Ovary (tissue), 9 donors: ENCODE measurements around the gene CYGB. TPM values are rescaled to one million over a fixed set of nuclear protein-coding genes. Genes with fewer than 3 reads are reported as not detected.

ENCODE experiments used
- DNase-seq, 5 donors: peaks; one replicate each; pipeline ENCODE4 v3.0.0-alpha.2; 2019 to 2020
- H3K27ac ChIP-seq, 2 donors: fragments of 200-600 bp; one replicate each; pipeline versions ENCODE4 v1.5.1 to v1.8.0; 2019 to 2022
- H3K27me3 ChIP-seq: fragments of 200-600 bp; one replicate; pipeline ENCODE4 v1.8.0; 2022
- H3K36me3 ChIP-seq: fragments of 200-600 bp; sonication (generic); one replicate; pipeline ENCODE4 v1.5.1; 2019
- H3K4me1 ChIP-seq: one replicate; pipeline ENCODE4 v1.8.1; 2013; ENCODE audit warnings: mild to moderate bottlenecking, moderate library complexity; ENCODE audit not compliant: insufficient read depth
- H3K4me3 ChIP-seq: fragments of 200-600 bp; sonication (generic); one replicate; pipeline ENCODE4 v1.5.1; 2017
- H3K9me3 ChIP-seq, 2 donors: fragments of 200-600 bp in 1 of 2; sonication (generic) in 1 of 2; one replicate each; pipeline versions ENCODE4 v1.5.1 to v1.8.1; 2013 to 2019; ENCODE audit warnings: mild to moderate bottlenecking in 1 of 2, moderate library complexity in 1 of 2
- EP300 ChIP-seq: sonication (generic); formaldehyde crosslinking; IDR thresholded peaks from one replicate; pipeline ENCODE4 v1.6.1; 2017; ENCODE audit warnings: antibody characterized with exemption
- POLR2A ChIP-seq: fragments of 450-650 bp; IDR thresholded peaks from one replicate; pipeline ENCODE4 v1.6.1; 2017; ENCODE audit warnings: antibody characterized with exemption, mild to moderate bottlenecking, moderate library complexity
- WGBS, 3 donors: extraction: QIAGEN DNeasy Blood & Tissue Kit in 1 of 3; methylation state at CpG; one replicate each; pipeline versions ENCODE4 v1.1.5 to v1.1.7; 2013 to 2017; 5-methylcytosine and 5-hydroxymethylcytosine counted together
- intact Hi-C, 4 donors: fragments of 100-400 bp; cut with DNase I; formaldehyde crosslinking; loops; one replicate each; pipeline versions ENCODE4 v1.11.0 to v1.15.1; 2022 to 2023
- polyA plus RNA-seq, 2 donors: library from polyadenylated mRNA; stranded (reverse); fragments of 200-250 nt in 1 of 2; fragments of 350-450 nt in 1 of 2; fragmentation: Illumina TruSeq in 1 of 2; extraction: RNeasy Lipid Tissue Mini Kit (QIAGEN cat#74804) in 1 of 2; gene quantifications; one replicate each; pipeline ENCODE4 v1.2.3, GENCODE V29; 2013 to 2014
- total RNA-seq, 7 donors: library from RNA; depleted of rRNA in 2 of 7; stranded (reverse); fragments of >200 nt in 2 of 7; fragmentation: NEBNext Ultra II Directional in 3 of 7; extraction: Animal tissue kit (Norgen Biotek cat#: 25700) in 3 of 7; gene quantifications; one replicate each; pipeline versions ENCODE4 v1.1.0 to v1.2.4, GENCODE V29; 2016 to 2023
- TF ChIP-seq, protein P1 (sequence below), 3 donors: fragments of 450-650 bp in 2 of 3; fragments of 200-600 bp in 1 of 3; IDR thresholded peaks; one replicate each; pipeline versions ENCODE4 v1.5.1 to v1.8.0; 2016 to 2022; ENCODE audit warnings: antibody characterized with exemption in 3 of 3, mild to moderate bottlenecking in 1 of 3
- donor health status: DM: no; HTN: no; CAD: no; lungs with moderate emphysema.
- donor health status: DM: no; HTN: no; CAD: no.
- donor health status: Bipolar disorder and iron deficiency.
- donor health status: DM: yes; HTN: yes; CAD: no.
- donor health status: DM: no; HTN: no; CAD: no.
- donor health status: DM: yes; HTN: yes; CAD: no.

The CYGB gene
- total and polyA plus RNA-seq, 9 donors: 3.9 to 35.7 (median 8.1) TPM

DNA sequence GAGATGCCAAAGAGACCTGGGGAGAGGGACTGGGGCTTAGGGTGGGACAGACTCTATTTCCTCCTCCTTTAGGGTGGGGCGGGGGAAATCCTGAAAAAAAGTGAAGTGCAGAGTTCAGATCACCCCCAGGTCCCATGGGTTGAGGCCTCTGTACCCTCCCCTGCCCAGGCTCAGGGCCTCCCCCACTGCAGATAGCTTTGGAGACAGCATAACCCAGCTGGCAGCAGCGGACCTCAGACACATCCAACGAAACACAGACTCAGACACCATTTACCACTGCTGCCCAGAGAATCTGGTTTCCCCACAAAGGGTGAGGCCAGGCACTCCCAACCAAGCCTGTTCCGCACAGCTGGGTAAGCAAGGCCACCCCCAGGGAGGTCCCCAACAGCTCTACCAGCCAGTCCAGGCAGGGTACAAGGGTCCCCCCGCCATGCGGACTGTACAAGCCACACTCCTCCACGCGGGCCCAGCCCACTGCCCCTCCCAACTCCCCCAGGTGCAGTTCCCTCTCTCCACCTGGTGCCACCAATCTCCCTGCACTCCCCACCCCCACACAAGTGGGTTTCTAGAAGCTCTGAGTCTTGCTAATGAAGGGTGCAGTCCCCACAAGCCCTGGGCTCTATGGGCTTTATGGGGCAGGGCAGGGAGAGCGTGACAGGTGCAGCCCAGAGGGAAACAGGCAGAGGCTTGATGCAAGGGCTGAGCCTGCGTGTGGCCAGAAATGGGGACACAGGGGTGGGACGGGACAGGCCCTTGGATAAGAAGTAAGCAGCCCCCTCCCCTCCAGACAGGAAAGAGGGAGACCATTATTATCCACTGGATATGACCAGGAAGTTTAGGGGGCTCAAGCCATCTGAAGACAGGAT lies 45.2 kb downstream of the CYGB start:
- WGBS, 3 donors: 83 to 87% (median 84%) methylated on average over 10 to 11 of the region's 11 CpGs
- DNase-seq: no peak
- Histone ChIP-seq H3K36me3 (no peaks in the 10 kb centered on the region), H3K4me1 (peaks cover 9% of the 10 kb centered on the region), H3K4me3 (no peak overlapping the region), H3K27me3 (no peaks in the 10 kb centered on the region), H3K27ac (peak overlapping the region in 1 of 2 donors; percentile 39), H3K9me3 (no peaks in the 10 kb centered on the region)
- intact Hi-C loops: no loop called here
- no peak for TF ChIP-seq POLR2A
- TF ChIP-seq, protein P1, sequence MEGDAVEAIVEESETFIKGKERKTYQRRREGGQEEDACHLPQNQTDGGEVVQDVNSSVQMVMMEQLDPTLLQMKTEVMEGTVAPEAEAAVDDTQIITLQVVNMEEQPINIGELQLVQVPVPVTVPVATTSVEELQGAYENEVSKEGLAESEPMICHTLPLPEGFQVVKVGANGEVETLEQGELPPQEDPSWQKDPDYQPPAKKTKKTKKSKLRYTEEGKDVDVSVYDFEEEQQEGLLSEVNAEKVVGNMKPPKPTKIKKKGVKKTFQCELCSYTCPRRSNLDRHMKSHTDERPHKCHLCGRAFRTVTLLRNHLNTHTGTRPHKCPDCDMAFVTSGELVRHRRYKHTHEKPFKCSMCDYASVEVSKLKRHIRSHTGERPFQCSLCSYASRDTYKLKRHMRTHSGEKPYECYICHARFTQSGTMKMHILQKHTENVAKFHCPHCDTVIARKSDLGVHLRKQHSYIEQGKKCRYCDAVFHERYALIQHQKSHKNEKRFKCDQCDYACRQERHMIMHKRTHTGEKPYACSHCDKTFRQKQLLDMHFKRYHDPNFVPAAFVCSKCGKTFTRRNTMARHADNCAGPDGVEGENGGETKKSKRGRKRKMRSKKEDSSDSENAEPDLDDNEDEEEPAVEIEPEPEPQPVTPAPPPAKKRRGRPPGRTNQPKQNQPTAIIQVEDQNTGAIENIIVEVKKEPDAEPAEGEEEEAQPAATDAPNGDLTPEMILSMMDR (IDR thresholded peaks at IDR 0.05): no peak
- TF ChIP-seq EP300: no peak

DNA sequence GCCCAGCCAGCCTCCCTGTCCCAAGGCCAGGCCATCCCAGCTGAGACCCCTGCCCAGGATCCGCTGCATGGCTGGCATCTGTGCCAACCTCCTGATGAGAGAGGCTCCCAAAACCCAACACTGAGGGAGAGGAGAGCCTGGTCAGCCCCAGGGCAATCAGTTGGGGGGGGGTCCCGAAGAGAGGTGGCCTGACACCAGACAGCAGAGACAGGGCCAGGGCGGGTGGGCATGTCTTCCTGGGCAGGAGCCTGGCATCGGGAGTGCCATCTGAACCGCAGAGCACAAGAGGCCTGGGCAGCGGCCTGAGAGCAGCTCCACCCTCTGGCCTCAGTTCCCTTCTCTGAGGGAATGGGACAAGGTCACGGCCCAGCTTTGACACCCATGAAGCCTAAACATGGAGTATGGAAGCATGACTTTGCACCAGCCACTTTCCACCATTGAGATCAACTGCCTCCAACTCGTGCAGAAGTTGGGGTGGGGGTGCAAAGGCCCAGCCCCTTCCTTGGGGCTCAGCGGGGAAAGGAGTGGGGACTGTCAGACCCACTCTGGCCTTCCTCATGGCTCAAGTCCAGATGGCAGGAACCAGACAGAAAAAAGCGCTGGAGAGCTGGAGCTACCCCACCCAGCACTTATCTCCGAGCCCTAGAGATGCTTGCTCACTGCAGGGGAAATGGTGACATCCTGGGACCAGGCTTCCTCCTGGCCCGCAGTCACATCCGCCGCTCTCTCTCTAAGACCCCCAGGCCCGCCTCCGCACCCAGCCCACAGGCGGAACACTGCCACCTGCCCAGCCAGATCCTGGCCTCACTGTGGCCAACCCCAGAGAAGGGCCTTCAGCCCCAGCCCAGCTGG lies 46.0 kb downstream of the CYGB start:
- H3K9me3 ChIP-seq: no peaks in the 10 kb centered on the region
- DNase-seq: no peak
- intact Hi-C loops: no loop called here
- H3K27ac ChIP-seq: no peak overlapping the region
- 86 to 94% (median 92%) methylated on average over 17 of the region's 17 CpGs for WGBS, 3 donors
- peaks cover 9% of the 10 kb centered on the region for H3K4me1 ChIP-seq
- H3K4me3 ChIP-seq: no peak overlapping the region
- no peaks in the 10 kb centered on the region for H3K27me3 ChIP-seq
- no peaks in the 10 kb centered on the region for H3K36me3 ChIP-seq
- no peak for TF ChIP-seq EP300
- TF ChIP-seq POLR2A: no peak
- TF ChIP-seq, protein P1 (IDR thresholded peaks at IDR 0.05): no peak

DNA sequence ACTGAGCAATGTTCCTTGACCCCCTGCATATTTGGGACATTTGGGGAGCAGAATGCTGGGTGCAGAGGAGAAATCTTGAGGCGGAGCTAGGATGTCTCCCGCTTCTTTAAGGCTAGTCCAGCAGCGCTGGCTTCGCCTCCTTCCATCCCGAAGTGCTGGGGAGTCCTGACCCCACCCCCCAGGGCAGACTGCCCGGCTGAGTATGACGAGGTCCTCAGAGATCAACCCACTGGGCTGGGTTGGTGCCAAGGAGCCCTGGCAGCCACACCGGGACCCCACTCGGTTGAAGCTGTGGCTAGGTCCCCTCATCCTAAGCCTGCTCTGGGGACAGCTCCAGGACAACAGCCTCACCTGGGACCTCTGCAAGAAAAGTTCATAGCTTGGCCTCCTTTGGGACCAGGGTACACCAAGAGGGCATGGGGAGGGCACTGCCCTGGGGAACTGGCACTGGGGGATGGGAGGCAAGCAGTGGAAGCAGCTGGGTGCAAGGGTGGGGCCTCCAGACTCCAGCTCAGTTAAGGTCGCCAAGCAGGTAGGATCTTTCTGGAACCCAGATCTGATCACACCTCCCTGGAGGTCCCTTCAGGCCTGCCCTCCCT lies 47.3 kb downstream of the CYGB start:
- Histone ChIP-seq H3K27me3 (no peaks in the 10 kb centered on the region), H3K4me3 (no peak overlapping the region), H3K36me3 (no peaks in the 10 kb centered on the region), H3K9me3 (no peaks in the 10 kb centered on the region), H3K27ac (no peak overlapping the region), H3K4me1 (peaks cover 9% of the 10 kb centered on the region)
- intact Hi-C loops: no loop called here
- no peak for DNase-seq
- WGBS, 3 donors: 69 to 80% (median 71%) methylated on average over 8 to 10 of the region's 10 CpGs
- TF ChIP-seq POLR2A: no peak
- TF ChIP-seq EP300: no peak
- TF ChIP-seq, protein P1 (IDR thresholded peaks at IDR 0.05): no peak

DNA sequence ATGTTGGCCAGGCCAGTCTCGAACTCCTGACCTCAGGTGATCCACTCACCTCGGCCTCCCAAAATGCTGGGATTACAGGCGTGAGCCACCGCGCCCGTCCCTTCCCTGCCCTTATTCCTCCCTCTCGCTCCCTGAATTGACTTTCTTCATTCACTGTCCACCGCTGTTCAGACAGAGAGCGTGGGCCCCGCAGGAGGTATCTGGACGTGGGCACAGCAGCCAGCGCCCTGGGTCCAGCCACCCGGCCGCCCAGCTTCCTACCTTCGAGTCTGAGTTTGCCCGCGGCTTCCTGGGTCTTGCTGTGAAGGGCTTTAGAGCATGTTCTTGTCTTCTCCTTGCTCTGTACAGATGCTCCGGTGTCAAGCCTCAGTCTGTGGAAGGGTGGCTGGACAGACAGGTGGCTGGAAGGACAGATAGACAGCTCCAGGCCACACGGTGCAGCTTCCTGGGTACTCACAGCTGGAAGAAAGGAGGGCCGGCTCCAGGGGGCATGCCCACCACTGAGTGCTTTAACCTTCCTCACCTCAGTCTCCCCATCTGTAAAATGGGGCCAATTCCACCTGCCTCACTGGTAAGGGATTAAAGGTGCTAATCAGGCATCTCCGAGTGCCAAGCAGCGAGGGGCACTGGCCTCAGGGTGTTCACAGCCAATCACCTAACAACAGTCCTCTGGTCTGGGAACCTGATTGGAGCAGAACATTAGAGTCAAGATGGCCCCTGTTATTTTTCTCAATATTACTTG lies 49.9 kb downstream of the CYGB start:
- no peaks in the 10 kb centered on the region for H3K4me1 ChIP-seq
- TF ChIP-seq, protein P1 (IDR thresholded peaks at IDR 0.05): no peak
- TF ChIP-seq POLR2A (no peak), EP300 (no peak)
- WGBS, 3 donors: 95 to 97% (median 96%) methylated on average over 22 of the region's 22 CpGs
- H3K36me3 ChIP-seq: no peaks in the 10 kb centered on the region
- H3K27ac ChIP-seq: no peak overlapping the region
- intact Hi-C loops: no loop called here
- no peaks in the 10 kb centered on the region for H3K27me3 ChIP-seq
- H3K4me3 ChIP-seq: no peak overlapping the region
- no peaks in the 10 kb centered on the region for H3K9me3 ChIP-seq
- DNase-seq: no peak
